HepG2 (cell line): ENCODE results near the gene DUSP8. TPM values are rescaled to one million over a fixed set of nuclear protein-coding genes. Genes with fewer than 3 reads are reported as not detected.
"Not testable (repeated sequence)": the region's sequence is repeated elsewhere in the genome, so short reads cannot be mapped to it uniquely, and the experiment has no call there.

Source experiments
- ATAC-seq: fragments of 200-7000 bp; cut with Tn5 transposase; 3 replicates; pipeline ENCODE4 v1.9.1; 2020; ENCODE audit warnings: mild to moderate bottlenecking, moderate library complexity
- BruUV-seq: library from RNA; stranded (reverse); fragments of 400-500 nt; replicated peaks from 2 replicates; lab custom pipeline; 2021; lab: Mats Ljungman, UMichigan
- CTCF ChIA-PET: fragments of 300-600 bp; formaldehyde crosslinking; extraction: SDS; loops from one replicate; lab custom pipeline; 2021; ENCODE audit warnings: low total read pairs, inconsistent platforms, low intra/inter-chr PET ratio; lab: Yijun Ruan, JAX
- POLR2A ChIA-PET: fragments of 350-600 bp; sonication (Branson Sonifier 250); formaldehyde crosslinking; loops from one replicate; lab custom pipeline; 2020; ENCODE audit warnings: antibody characterized with exemption, inconsistent platforms; lab: Yijun Ruan, JAX
- DNase-seq: peaks from one replicate; pipeline ENCODE4 v3.0.0-alpha.2; 2015; ENCODE audit warnings: low spot score
- FAIRE-seq: peaks from 3 replicates; lab custom pipeline; 2011; peaks lifted over from hg19 to GRCh38; lab: Jason Lieb, UNC
- H2AFZ ChIP-seq: one replicate; pipeline ENCODE4 v1.6.1; 2011; ENCODE audit warnings: low read length, inconsistent platforms
- H3K27ac ChIP-seq: fragments of 300-600 bp; 3 replicates; pipeline ENCODE4 v1.8.0; 2011; ENCODE audit warnings: mixed run types, mild to moderate bottlenecking, mixed read lengths, low read length, inconsistent platforms; ENCODE audit not compliant: insufficient read depth; ENCODE audit errors: extremely low read length
- H3K27me3 ChIP-seq, 2 experiments: fragments of 200-600 bp in 1 of 2; 2 replicates in 1 of 2; 3 replicates in 1 of 2; pipeline versions ENCODE4 v1.6.0 to v1.8.0; 2011; ENCODE audit warnings: low read length in 2 of 2, mild to moderate bottlenecking in 2 of 2, moderate library complexity in 2 of 2, inconsistent platforms in 1 of 2; ENCODE audit not compliant: insufficient read depth in 2 of 2, control insufficient read depth in 1 of 2
- H3K36me3 ChIP-seq, 2 experiments: fragments of 200-600 bp in 1 of 2; replicated peaks in 1 of 2; 2 replicates in 1 of 2; 3 replicates in 1 of 2; pipeline versions ENCODE4 v1.5.1 to v1.8.0; 2011; ENCODE audit warnings: low read length in 2 of 2, inconsistent platforms in 1 of 2; ENCODE audit not compliant: insufficient read depth in 2 of 2, control insufficient read depth in 1 of 2
- H3K4me1 ChIP-seq: 2 replicates; pipeline ENCODE4 v1.5.1; 2012; ENCODE audit warnings: low read length, inconsistent platforms; ENCODE audit not compliant: insufficient read depth
- H3K4me2 ChIP-seq: 2 replicates; pipeline ENCODE4 v1.6.0; 2011; ENCODE audit warnings: low read depth, low read length, inconsistent platforms
- H3K4me3 ChIP-seq, 3 experiments: fragments of 200-600 bp in 1 of 3; sonication (generic), shearing (Covaris generic) in 1 of 3; replicated peaks in 1 of 3; 2 replicates each; pipeline ENCODE4 v1.5.1; 2011 to 2016; ENCODE audit warnings: low read length in 3 of 3, inconsistent platforms in 2 of 3, low read depth in 2 of 3, mild to moderate bottlenecking in 2 of 3, control low read depth in 1 of 3, mixed read lengths in 1 of 3; ENCODE audit not compliant: insufficient read depth in 1 of 3
- H3K79me2 ChIP-seq: one replicate; pipeline ENCODE4 v1.6.1; 2011; ENCODE audit warnings: low read length, inconsistent platforms; ENCODE audit not compliant: insufficient read depth
- H3K9ac ChIP-seq: 2 replicates; pipeline ENCODE4 v1.6.0; 2011; ENCODE audit warnings: mild to moderate bottlenecking, low read depth, low read length, inconsistent platforms; ENCODE audit not compliant: insufficient read depth
- H3K9me3 ChIP-seq: 2 replicates; pipeline ENCODE4 v1.5.1; 2012; ENCODE audit warnings: mild to moderate bottlenecking, low read length
- H4K20me1 ChIP-seq: 2 replicates; pipeline ENCODE4 v1.6.0; 2011; ENCODE audit warnings: inconsistent platforms, mild to moderate bottlenecking, low read length, moderate library complexity; ENCODE audit not compliant: insufficient read depth
- ARID2 ChIP-seq: sonication (generic); formaldehyde crosslinking; IDR thresholded peaks from 2 replicates; pipeline ENCODE4 v1.8.1; 2022; ENCODE audit warnings: mild to moderate bottlenecking, missing genetic modification reagents, borderline replicate concordance
- MAZ ChIP-seq, 2 experiments: sonication (generic) in 1 of 2; formaldehyde crosslinking in 1 of 2; IDR thresholded peaks; 2 replicates each; pipeline versions ENCODE4 v1.5.0 to v1.6.1; 2012 to 2020; ENCODE audit warnings: low read depth in 2 of 2, mild to moderate bottlenecking in 2 of 2, borderline replicate concordance in 1 of 2, improper control_type of control experiment in 1 of 2, low read length in 1 of 2, missing genetic modification reagents in 1 of 2, moderate library complexity in 1 of 2
- ZFYVE20 ChIP-seq: sonication (generic); formaldehyde crosslinking; IDR thresholded peaks from 2 replicates; pipeline ENCODE4 v1.8.0; 2023; ENCODE audit warnings: low read depth, mild to moderate bottlenecking, moderate library complexity, missing genetic modification reagents, borderline replicate concordance
- ZNF343 ChIP-seq: sonication (generic); formaldehyde crosslinking; IDR thresholded peaks from 2 replicates; pipeline ENCODE4 v1.4.0; 2020; ENCODE audit warnings: mild to moderate bottlenecking, missing genetic modification reagents
- WGBS: methylation state at CpG from one replicate; pipeline ENCODE4 v1.1.6; 2017; ENCODE audit warnings: low lambda C conversion rate; 5-methylcytosine and 5-hydroxymethylcytosine counted together
- in situ Hi-C: cut with HindIII; loops from 2 replicates; pipeline ENCODE4 v1.10.0; 2017; ENCODE audit warnings: low pct_unique_long_range_greater_than_20kb; ENCODE audit not compliant: extremely low pct_ligation_motif_present
- intact Hi-C: fragments of 100-400 bp; cut with micrococcal nuclease; formaldehyde crosslinking; loops from one replicate; pipeline ENCODE4 v1.10.0; 2022; ENCODE audit not compliant: unreplicated experiment
- polyA plus RNA-seq, 8 experiments: library from polyadenylated mRNA; depleted of rRNA in 3 of 8; stranded (reverse) in 7 of 8; unstranded in 1 of 8; fragments of >200 nt; fragmentation: Illumina TruSeq in 4 of 8; extraction: Trizol in 4 of 8; gene quantifications; 2 replicates each; pipeline versions ENCODE4 v1.2.1 to v1.2.3, GENCODE V29; 2011 to 2016; ENCODE audit warnings: low read depth in 4 of 8, missing spikeins in 1 of 8, mixed read lengths in 1 of 8; ENCODE audit not compliant: insufficient read depth in 1 of 8
- total RNA-seq, 5 experiments: library from RNA; depleted of rRNA; stranded (reverse); fragments of >200 nt; fragmentation: Illumina TruSeq; extraction: Trizol; gene quantifications; 2 replicates each; pipeline ENCODE4 v1.2.3, GENCODE V29; 2016; ENCODE audit warnings: low read depth in 1 of 5
- TF ChIP-seq, protein P1 (sequence below): sonication (generic); formaldehyde crosslinking; IDR thresholded peaks from 2 replicates; pipeline ENCODE4 v1.4.0; 2020; ENCODE audit warnings: mild to moderate bottlenecking, missing genetic modification reagents
- TF ChIP-seq, protein P2 (sequence below): sonication (generic); formaldehyde crosslinking; IDR thresholded peaks from 2 replicates; pipeline ENCODE4 v1.8.1; 2023; ENCODE audit warnings: missing genetic modification reagents, mild to moderate bottlenecking, borderline replicate concordance

The DUSP8 gene
- total and polyA plus RNA-seq, 2 of the 13 experiments (the other 11 are each of a cell fraction or from before 2014, with no cell fraction given) = 1.8 to 8.0 TPM

DNA sequence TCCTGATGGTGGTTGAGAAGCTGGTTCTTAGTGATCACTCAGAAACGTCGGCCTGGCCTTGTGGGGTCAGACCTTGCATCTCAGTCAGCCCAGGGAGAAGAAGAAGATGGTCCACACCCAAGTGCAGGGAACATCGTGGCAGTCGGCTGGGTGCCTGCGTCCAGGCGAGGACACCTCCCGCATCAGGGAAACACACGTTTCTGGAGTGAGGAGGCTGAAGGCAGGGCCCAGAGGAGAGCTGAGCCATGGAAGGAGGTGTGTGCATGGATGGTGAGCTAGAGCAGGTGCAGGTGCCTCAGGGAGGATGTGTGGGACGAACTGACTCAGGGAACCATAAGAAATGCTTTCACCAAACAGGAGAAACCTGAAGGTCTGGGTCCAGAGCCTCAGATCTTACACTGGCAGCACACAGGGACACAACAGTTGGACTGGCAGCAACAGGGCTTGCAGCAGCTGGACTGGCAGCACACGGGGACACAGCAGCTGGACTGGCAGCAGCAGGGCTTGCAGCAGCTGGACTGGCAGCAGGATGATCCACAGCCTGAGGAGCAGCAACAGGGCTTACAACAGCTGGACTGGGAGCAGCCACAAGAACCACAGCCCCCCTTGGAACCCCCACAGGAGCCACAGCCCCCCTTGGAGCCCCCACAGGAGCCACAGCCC lies 25.4 kb upstream of the DUSP8 start:
- no peak overlapping the region for H3K9ac ChIP-seq
- intact Hi-C loops = no loop called here
- no peak for FAIRE-seq
- peaks cover 0 to 24% of the 10 kb centered on the region in 2 experiments; a peak in 3 of 5 replicates for H3K27me3 ChIP-seq
- no peak overlapping the region for H3K27ac ChIP-seq
- no peaks in the 10 kb centered on the region for H3K36me3 ChIP-seq
- H3K4me2 ChIP-seq = no peak overlapping the region
- H3K79me2 ChIP-seq = no peaks in the 10 kb centered on the region
- CTCF ChIA-PET = interaction anchor here (2.8 kb wide), 1 partner anchor 31 kb away, joined by 13 read pairs; no protein-coding TSS in a partner anchor
- BruUV-seq = no TSS peak
- WGBS = 37% methylated on average over 9 of the region's 10 CpGs
- ATAC-seq = no peak
- H3K9me3 ChIP-seq = no peaks in the 10 kb centered on the region
- in situ Hi-C loops = no loop called here
- DNase-seq = no peak
- no peak overlapping the region for H3K4me3 ChIP-seq
- no peak overlapping the region for H2AFZ ChIP-seq
- TF ChIP-seq ZNF343 (no peak), MAZ (IDR thresholded peaks at IDR 0.05; ENCODE audit: borderline replicate concordance, low read depth, low read length) (no peak), MAZ (CRISPR knock-in tag; IDR thresholded peaks at IDR 0.05; ENCODE audit: low read depth) (no peak), ARID2 (CRISPR knock-in tag) (no peak), ZFYVE20 (CRISPR knock-in tag) (no peak)
- TF ChIP-seq, protein P1, sequence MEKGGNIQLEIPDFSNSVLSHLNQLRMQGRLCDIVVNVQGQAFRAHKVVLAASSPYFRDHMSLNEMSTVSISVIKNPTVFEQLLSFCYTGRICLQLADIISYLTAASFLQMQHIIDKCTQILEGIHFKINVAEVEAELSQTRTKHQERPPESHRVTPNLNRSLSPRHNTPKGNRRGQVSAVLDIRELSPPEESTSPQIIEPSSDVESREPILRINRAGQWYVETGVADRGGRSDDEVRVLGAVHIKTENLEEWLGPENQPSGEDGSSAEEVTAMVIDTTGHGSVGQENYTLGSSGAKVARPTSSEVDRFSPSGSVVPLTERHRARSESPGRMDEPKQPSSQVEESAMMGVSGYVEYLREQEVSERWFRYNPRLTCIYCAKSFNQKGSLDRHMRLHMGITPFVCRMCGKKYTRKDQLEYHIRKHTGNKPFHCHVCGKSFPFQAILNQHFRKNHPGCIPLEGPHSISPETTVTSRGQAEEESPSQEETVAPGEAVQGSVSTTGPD (CRISPR knock-in tag) = no peak
- TF ChIP-seq, protein P2, sequence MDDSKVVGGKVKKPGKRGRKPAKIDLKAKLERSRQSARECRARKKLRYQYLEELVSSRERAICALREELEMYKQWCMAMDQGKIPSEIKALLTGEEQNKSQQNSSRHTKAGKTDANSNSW = no peak
- no peaks in the 10 kb centered on the region for H4K20me1 ChIP-seq
- H3K4me1 ChIP-seq = peaks cover 11% of the 10 kb centered on the region
- POLR2A ChIA-PET = no interaction called here

GRCh38 chr11:1596576-1597121 lies 24.6 kb upstream of the DUSP8 start:
- Histone ChIP-seq H3K4me1 (peaks cover 11% of the 10 kb centered on the region), H3K27me3 (peaks cover 0 to 26% of the 10 kb centered on the region in 2 experiments; a peak in 3 of 5 replicates)
- H3K27ac ChIP-seq, intact Hi-C loops, ATAC-seq, H3K36me3 ChIP-seq, H3K79me2 ChIP-seq, FAIRE-seq, BruUV-seq, DNase-seq, H4K20me1 ChIP-seq, POLR2A ChIA-PET, in situ Hi-C loops, H3K9me3 ChIP-seq, H3K4me2 ChIP-seq, H3K4me3 ChIP-seq, H3K9ac ChIP-seq, H2AFZ ChIP-seq: not testable (repeated sequence)
- CTCF ChIA-PET = interaction anchor here (2.8 kb wide), 1 partner anchor 31 kb away, joined by 13 read pairs; no protein-coding TSS in a partner anchor
- 43% methylated on average over 14 of the region's 19 CpGs for WGBS
